Loucy (cell line): ENCODE measurements around the gene MINDY4B.

Experiments
- H2AFZ ChIP-seq: fragments of 200-600 bp; sonication (generic); 2 replicates; pipeline ENCODE4 v1.6.0; 2016; ENCODE audit warnings: antibody characterized with exemption, mild to moderate bottlenecking, low read length, moderate library complexity
- H3F3A ChIP-seq: fragments of 200-600 bp; 2 replicates; pipeline ENCODE4 v1.6.0; 2016; ENCODE audit warnings: antibody characterized with exemption, low read depth, mild to moderate bottlenecking
- H3K27me3 ChIP-seq: fragments of 200-600 bp; sonication (generic); 2 replicates; pipeline ENCODE4 v1.6.1; 2014; ENCODE audit warnings: low read length, mild to moderate bottlenecking; ENCODE audit not compliant: insufficient read depth, poor library complexity, severe bottlenecking
- H3K36me3 ChIP-seq: fragments of 200-600 bp; sonication (generic); 2 replicates; pipeline ENCODE4 v1.6.1; 2016; ENCODE audit warnings: low read length; ENCODE audit not compliant: insufficient read depth
- H3K4me1 ChIP-seq: fragments of 200-600 bp; sonication (generic); 2 replicates; pipeline ENCODE4 v1.5.1; 2014; ENCODE audit warnings: low read length, mild to moderate bottlenecking; ENCODE audit not compliant: insufficient read depth, poor library complexity, severe bottlenecking
- H3K4me2 ChIP-seq: fragments of 200-600 bp; sonication (generic); 2 replicates; pipeline ENCODE4 v1.6.0; 2014; ENCODE audit warnings: antibody characterized with exemption, low read length, low read depth, mild to moderate bottlenecking; ENCODE audit not compliant: poor library complexity, severe bottlenecking
- H3K4me3 ChIP-seq: fragments of 200-600 bp; sonication (generic); 2 replicates; pipeline ENCODE4 v1.5.1; 2014; ENCODE audit warnings: low read length, mild to moderate bottlenecking, mixed read lengths; ENCODE audit not compliant: poor library complexity, severe bottlenecking
- H3K79me2 ChIP-seq: fragments of 200-600 bp; sonication (generic); 2 replicates; pipeline ENCODE4 v1.6.1; 2014; ENCODE audit warnings: low read length; ENCODE audit not compliant: insufficient read depth
- H3K9ac ChIP-seq: fragments of 200-600 bp; sonication (generic); 2 replicates; pipeline ENCODE4 v1.6.0; 2014; ENCODE audit warnings: mild to moderate bottlenecking, low read depth, low read length, moderate library complexity; ENCODE audit not compliant: poor library complexity, severe bottlenecking
- H3K9me2 ChIP-seq: fragments of 200-600 bp; sonication (generic); replicated peaks from 2 replicates; pipeline ENCODE4 v1.6.1; 2016; ENCODE audit warnings: low read depth, low read length, mixed read lengths
- H3K9me3 ChIP-seq: fragments of 200-600 bp; sonication (generic); 2 replicates; pipeline ENCODE4 v1.6.1; 2014; ENCODE audit warnings: mild to moderate bottlenecking, antibody characterized with exemption, low read length, low read depth; ENCODE audit not compliant: insufficient read depth
- H4K20me1 ChIP-seq: fragments of 200-600 bp; sonication (generic); 2 replicates; pipeline ENCODE4 v1.6.0; 2014; ENCODE audit warnings: antibody characterized with exemption, low read length, mild to moderate bottlenecking; ENCODE audit not compliant: insufficient read depth, poor library complexity, severe bottlenecking
- CTCF ChIP-seq: fragments of 200-600 bp; sonication (generic); conservative IDR thresholded peaks from 2 replicates; pipeline ENCODE4 v1.5.1; 2014; ENCODE audit warnings: mild to moderate bottlenecking, antibody characterized with exemption, low read length
- EZH2phosphoT487 ChIP-seq: fragments of 200-600 bp; IDR thresholded peaks from 2 replicates; pipeline ENCODE4 v1.6.1; 2018; ENCODE audit warnings: antibody characterized with exemption, mild to moderate bottlenecking, moderate library complexity, borderline replicate concordance

Gene MINDY4B

DNA sequence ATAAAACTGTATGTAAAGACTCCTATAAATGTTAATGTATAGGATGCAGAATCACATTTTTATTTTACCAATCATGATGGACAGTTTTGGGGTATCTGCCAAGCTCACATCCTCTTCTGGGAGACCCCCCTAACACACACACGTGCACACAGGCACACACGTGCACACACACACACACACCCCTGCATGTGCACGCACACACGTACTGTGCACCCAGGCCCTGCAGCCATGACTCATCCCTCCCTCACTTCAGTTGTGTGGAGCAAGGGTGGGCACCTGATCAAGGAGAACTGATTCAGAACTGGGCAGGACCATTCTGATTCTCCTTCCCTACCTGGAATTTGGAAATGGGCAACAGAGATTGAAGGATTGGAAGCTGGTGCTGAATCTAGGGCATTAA, 16.0 kb upstream of the MINDY4B start:
- H3K79me2 ChIP-seq = no peaks in the 10 kb centered on the region
- no peak overlapping the region for H3K9ac ChIP-seq
- no peaks in the 10 kb centered on the region for H4K20me1 ChIP-seq
- no peaks in the 10 kb centered on the region for H3K9me3 ChIP-seq
- H3K4me3 ChIP-seq = no peak overlapping the region
- TF ChIP-seq CTCF = no peak
- TF ChIP-seq EZH2phosphoT487 = no peak
- no peak overlapping the region for H2AFZ ChIP-seq
- H3K27me3 ChIP-seq = no peaks in the 10 kb centered on the region
- H3F3A ChIP-seq = no peaks in the 10 kb centered on the region
- H3K36me3 ChIP-seq = no peaks in the 10 kb centered on the region
- H3K4me2 ChIP-seq = no peak overlapping the region
- peaks cover 4% of the 10 kb centered on the region for H3K4me1 ChIP-seq
- no peaks in the 10 kb centered on the region for H3K9me2 ChIP-seq

DNA sequence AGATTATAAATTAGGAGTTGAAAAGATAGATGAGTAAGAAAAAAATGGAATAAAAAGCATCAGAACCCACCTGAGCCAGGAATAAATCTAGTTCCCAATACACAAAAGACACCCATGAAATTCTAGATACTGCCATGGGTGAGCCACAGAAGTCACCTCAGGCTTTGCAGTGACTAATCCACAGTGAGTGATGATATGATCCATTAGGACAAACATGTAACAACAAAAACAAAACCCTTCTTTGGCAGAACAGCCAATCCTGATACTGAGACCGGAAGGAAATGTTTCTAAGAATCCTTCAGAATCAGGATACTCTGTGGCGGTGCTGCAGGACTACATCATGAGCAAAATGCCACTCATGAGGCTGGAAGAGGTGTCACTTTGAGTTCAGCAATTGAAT, 15.0 kb upstream of the MINDY4B start:
- Histone ChIP-seq H3K4me3 (no peak overlapping the region), H3K9ac (no peak overlapping the region), H3K79me2 (no peaks in the 10 kb centered on the region), H3F3A (no peaks in the 10 kb centered on the region), H3K36me3 (no peaks in the 10 kb centered on the region), H2AFZ (no peak overlapping the region), H3K4me2 (no peak overlapping the region), H3K9me2 (no peaks in the 10 kb centered on the region), H3K27me3 (no peaks in the 10 kb centered on the region), H3K4me1 (no peaks in the 10 kb centered on the region), H4K20me1 (no peaks in the 10 kb centered on the region), H3K9me3 (no peaks in the 10 kb centered on the region)
- TF ChIP-seq CTCF (no peak), EZH2phosphoT487 (no peak)

DNA sequence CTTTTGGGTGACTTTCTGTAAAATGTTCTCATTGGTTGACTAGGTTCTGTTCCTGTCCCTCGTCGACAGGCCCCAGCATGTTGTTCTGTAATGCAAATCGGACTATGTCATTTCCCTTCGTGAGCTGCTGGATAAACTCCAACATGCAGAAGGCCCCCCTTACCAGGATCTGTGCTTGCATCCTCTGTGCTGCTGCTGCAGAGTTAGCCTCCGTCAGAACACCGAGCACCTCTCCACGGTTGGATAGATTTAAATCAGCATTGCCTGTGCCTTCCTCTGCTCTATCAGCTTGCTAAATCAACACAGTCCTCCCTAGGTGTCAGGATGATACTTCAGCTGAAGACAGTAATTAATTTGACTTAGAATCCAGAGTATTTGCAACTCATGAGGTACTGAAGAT, 12.7 kb upstream of the MINDY4B start:
- Histone ChIP-seq H3K4me3 (no peak overlapping the region), H3K27me3 (no peaks in the 10 kb centered on the region), H3K9me2 (no peaks in the 10 kb centered on the region), H3K36me3 (no peaks in the 10 kb centered on the region), H3K4me2 (no peak overlapping the region), H3K9ac (no peak overlapping the region), H2AFZ (no peak overlapping the region), H3F3A (no peaks in the 10 kb centered on the region), H3K79me2 (no peaks in the 10 kb centered on the region), H4K20me1 (no peaks in the 10 kb centered on the region), H3K9me3 (no peaks in the 10 kb centered on the region), H3K4me1 (no peaks in the 10 kb centered on the region)
- no peak for TF ChIP-seq EZH2phosphoT487
- no peak for TF ChIP-seq CTCF
